Non-pigmented ciliary epithelial cell (primary cell): ENCODE results near the gene MCTS1.
"Not testable (repeated sequence)": the region's sequence is repeated elsewhere in the genome, so short reads cannot be mapped to it uniquely, and the experiment has no call there.

Source experiments
- DNase-seq: peaks from one replicate; pipeline ENCODE4 v3.0.0-alpha.2; 2010; ENCODE audit warnings: low read depth

The MCTS1 gene

DNA sequence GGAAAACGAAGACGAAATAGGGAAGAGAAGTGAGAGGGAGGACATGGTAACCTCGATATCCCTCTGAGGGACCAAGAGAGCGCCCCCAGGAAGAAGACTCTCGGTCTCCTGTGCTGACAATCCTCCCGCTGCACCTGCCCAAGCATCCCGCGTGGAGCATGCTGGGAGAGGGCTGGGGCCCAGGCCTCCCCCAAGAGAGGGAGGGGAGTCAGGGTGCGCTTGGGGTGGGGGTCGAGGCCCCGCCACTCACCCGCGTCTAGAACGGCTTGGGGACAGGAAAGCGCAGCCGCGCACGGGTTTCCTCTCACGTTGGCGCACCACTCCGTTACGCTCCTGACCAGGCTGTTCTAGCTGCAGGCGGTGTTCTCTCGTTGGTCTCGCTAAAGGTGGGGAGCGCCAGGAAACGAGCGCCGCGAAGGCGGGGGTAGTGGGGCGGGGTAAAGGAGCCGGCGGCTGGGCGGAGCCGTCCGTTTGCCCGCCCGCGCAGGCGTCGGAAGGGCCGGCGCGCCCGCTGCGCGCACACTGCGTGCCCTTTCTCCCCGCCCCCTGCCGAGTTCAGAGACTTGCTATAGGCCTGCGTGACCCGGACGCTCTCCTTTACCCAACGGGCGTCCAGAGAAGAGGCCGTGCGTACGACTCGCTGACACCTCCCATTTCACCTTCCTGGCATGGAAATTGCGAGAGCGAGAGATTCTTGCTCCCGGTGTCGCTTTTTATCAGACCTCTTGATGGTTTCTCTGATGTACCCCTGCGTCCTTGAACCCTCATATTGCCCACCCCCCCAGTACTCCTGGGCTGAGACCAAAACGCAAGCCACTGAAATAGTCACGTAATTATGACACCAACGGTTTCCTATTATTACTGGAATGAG, 26.0 kb downstream of the MCTS1 start, which contains the start of gene C1GALT1C1:
C1GALT1C1 (minus strand) TSS at position 388 of the 871 bp plus-strand sequence. CDS start 2,888 bp downstream, outside the sequence.
- peak; percentile 51 for DNase-seq

DNA sequence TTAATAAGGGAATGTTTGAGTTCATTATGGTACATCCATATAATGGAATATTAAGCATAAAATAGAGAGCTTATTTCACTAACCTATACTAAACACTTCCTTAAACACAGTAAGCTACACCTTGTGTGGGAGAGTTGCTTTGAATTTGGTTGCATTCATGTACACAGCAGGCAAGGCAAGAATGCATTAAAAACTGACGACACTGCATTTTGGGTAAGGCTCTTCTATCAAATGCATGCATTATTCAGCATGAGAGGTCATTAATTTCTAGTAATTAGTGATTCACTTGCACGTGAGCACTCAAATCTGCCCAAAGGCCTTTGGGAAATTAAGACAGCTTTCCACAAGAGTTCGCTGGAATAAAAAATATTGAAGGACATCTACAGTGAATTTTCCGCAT, 34.7 kb downstream of the MCTS1 start:
- no peak for DNase-seq

DNA sequence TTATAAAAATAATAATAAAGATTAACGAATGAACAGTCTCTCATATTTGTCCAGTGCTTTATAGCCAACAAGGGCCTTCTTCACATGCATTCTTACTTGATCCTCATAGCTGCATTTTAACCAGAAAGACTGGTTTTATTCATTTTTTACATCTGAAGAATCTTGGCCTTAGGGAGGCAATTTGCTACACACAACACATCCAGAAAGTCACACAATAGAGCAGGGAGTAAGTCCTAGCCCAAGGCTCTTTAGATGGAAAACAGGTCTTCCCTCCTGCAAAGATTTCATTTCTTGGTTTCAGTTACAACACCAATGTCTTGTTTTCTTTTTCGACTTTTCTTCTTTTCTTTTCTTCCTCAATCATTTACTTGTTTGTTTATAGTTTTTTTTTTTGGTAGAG, 39.0 kb downstream of the MCTS1 start:
- DNase-seq = no peak

DNA sequence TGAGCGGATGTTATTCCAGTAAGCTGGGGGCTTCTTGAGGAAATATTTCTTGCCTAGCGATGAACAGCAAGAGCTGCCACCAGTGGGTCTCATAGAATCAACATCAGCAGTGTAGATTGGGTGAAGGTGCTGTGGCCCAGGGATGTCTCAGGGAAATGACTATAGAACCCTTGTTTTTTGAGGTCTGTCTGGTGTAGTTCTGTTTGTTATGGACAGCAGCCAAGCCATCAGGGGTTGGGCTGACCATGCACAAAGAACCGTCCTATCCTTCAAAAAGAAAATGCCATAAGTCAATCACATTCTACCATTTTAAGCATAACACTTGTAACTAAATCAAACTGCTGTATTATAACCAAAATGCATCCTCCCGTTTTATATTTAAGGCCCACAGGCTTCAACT, 43.2 kb downstream of the MCTS1 start:
- no peak for DNase-seq

DNA sequence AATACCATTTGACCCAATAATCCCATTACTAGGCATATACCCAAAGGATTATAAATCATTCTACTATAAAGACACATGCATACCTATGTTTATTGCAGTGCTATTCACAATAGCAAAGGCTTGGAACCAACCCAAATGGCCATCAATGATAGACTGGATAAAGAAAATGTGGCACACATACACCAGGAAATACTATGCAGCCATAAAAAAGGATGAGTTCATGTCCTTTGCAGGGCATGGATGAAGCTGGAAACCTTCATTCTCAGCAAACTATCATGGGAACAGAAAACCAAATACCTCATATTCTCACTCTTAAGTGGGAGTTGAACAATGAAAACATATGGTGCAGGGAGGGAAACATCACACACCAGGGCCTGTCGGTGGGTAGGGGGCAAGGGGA, 48.4 kb downstream of the MCTS1 start:
- DNase-seq = not testable (repeated sequence)

DNA sequence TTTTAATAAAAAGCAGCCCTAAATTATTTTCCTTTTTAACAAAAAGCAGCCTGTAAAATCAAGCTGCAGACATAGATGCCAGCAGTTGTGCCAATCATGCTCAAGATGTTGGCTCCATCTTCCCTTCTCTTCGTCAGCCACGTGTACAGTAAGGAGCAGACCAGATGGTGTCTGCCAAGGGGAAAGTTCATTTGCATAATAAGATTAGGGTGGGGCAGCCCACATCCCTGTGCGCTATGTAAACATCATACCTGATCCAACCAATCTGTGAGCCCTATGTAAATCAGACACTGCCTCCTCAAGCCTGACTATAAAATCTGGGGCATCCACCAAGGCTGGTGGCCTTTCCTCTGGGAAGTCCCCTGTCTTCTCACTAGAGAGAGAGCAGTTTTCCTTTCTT, 49.1 kb downstream of the MCTS1 start:
- DNase-seq = no peak

DNA sequence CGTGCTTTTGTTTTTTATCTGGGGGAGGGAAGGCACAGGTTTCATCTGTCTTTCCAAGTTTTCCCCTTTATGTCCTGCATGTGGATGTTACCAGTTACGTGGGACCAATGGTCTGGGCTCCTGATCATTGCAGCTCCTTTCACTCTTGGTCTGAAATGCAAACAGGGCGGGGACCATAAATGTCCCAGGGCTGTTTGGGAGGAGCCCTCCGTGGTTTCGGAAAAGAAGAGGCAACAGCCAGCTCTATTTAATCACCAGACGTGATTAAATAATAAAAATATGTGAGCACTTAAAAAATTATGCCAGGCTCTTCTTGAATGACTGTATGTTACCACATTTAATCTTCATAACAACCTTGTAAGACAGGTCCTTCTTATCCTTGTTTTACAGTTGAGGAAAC, 56.7 kb downstream of the MCTS1 start:
- no peak for DNase-seq
